B cell (primary cell): ENCODE data around the gene LMLN. TPM values are rescaled to one million over a fixed set of nuclear protein-coding genes. Genes with fewer than 3 reads are reported as not detected.

Experiments used
- ATAC-seq: fragments of 200-7000 bp; cut with Tn5 transposase; one replicate; pipeline ENCODE4 v1.10.0; 2021; ENCODE audit warnings: low read depth, mild to moderate bottlenecking, moderate number of reproducible peaks, moderate library complexity
- CTCF ChIA-PET: fragments of 350-600 bp; sonication (Branson Sonifier 250); formaldehyde crosslinking; loops from one replicate; lab custom pipeline; 2021; ENCODE audit warnings: antibody characterized with exemption, inconsistent platforms; lab: Charles Lee
- POLR2A ChIA-PET: fragments of 350-600 bp; sonication (Branson Sonifier 250); formaldehyde crosslinking; loops from one replicate; lab custom pipeline; 2021; ENCODE audit warnings: antibody characterized with exemption; lab: Charles Lee
- DNase-seq: peaks from one replicate; pipeline ENCODE4 v3.0.0; 2013
- H2AFZ ChIP-seq: 2 replicates; pipeline ENCODE4 v1.6.1; 2012; ENCODE audit warnings: mild to moderate bottlenecking, low read depth, low read length; ENCODE audit not compliant: insufficient read depth, poor library complexity, severe bottlenecking
- H3K27ac ChIP-seq, 2 donors: 1 replicate in 1 of 2; 2 replicates in 1 of 2; pipeline ENCODE4 v1.5.1; 2012 to 2013; ENCODE audit warnings: low read length in 2 of 2, mild to moderate bottlenecking in 2 of 2, moderate library complexity in 1 of 2
- H3K27me3 ChIP-seq, 4 experiments: fragments of 200-600 bp in 1 of 4; sonication (generic) in 1 of 4; replicated peaks in 1 of 4; 1 replicate in 2 of 4; 2 replicates in 2 of 4; pipeline versions ENCODE4 v1.6.1 to v1.7.0; 2013 to 2016; ENCODE audit warnings: low read length in 3 of 4, mild to moderate bottlenecking in 2 of 4, mixed read lengths in 1 of 4, moderate library complexity in 1 of 4; ENCODE audit not compliant: insufficient read depth in 4 of 4, control insufficient read depth in 3 of 4; ENCODE audit errors: control extremely low read depth in 1 of 4
- H3K36me3 ChIP-seq, 2 experiments: replicated peaks in 1 of 2; 1 replicate in 1 of 2; 2 replicates in 1 of 2; pipeline versions ENCODE4 v1.6.1 to v1.7.1; 2013; ENCODE audit warnings: low read length in 1 of 2; ENCODE audit not compliant: insufficient read depth in 2 of 2, control insufficient read depth in 1 of 2; ENCODE audit errors: control extremely low read depth in 1 of 2, extremely low read depth in 1 of 2
- H3K4me1 ChIP-seq, 2 donors: fragments of 200-600 bp in 1 of 2; sonication (generic) in 1 of 2; 1 replicate in 1 of 2; 2 replicates in 1 of 2; pipeline versions ENCODE4 v1.5.1 to v1.6.1; 2013 to 2017; ENCODE audit warnings: low read length in 2 of 2; ENCODE audit not compliant: control insufficient read depth in 2 of 2, insufficient read depth in 2 of 2
- H3K4me2 ChIP-seq: replicated peaks from 2 replicates; pipeline ENCODE3; 2012; ENCODE audit warnings: mild to moderate bottlenecking, low read depth, low read length; ENCODE audit not compliant: poor library complexity, severe bottlenecking
- H3K4me3 ChIP-seq, 5 experiments: fragments of 200-600 bp in 1 of 5; sonication (generic) in 1 of 5; 1 replicate in 3 of 5; 2 replicates in 2 of 5; pipeline versions ENCODE4 v1.5.1 to v1.7.0; 2011 to 2016; ENCODE audit warnings: low read length in 4 of 5, mild to moderate bottlenecking in 4 of 5, low read depth in 2 of 5, control low read depth in 1 of 5, moderate library complexity in 1 of 5; ENCODE audit not compliant: insufficient read depth in 1 of 5; ENCODE audit errors: control extremely low read depth in 1 of 5, extremely low read depth in 1 of 5
- H3K79me2 ChIP-seq: fragments of 200-600 bp; sonication (generic); one replicate; pipeline ENCODE4 v1.6.0; 2016; ENCODE audit warnings: low read length; ENCODE audit not compliant: control insufficient read depth, insufficient read depth
- H3K9ac ChIP-seq: fragments of 200-600 bp; sonication (generic); 2 replicates; pipeline ENCODE4 v1.6.1; 2017; ENCODE audit warnings: mild to moderate bottlenecking, low read length, moderate library complexity
- H3K9me3 ChIP-seq, 3 donors: one replicate each; pipeline versions ENCODE4 v1.6.1 to v1.7.1; 2013; ENCODE audit warnings: low read length in 2 of 3; ENCODE audit not compliant: control insufficient read depth in 2 of 3, insufficient read depth in 1 of 3; ENCODE audit errors: control extremely low read depth in 1 of 3
- H4K20me1 ChIP-seq: 2 replicates; pipeline ENCODE4 v1.6.0; 2012; ENCODE audit warnings: mild to moderate bottlenecking, low read length; ENCODE audit not compliant: insufficient read depth, control insufficient read depth, poor library complexity, severe bottlenecking
- H3K27ac Mint-ChIP-seq: one replicate; pipeline ENCODE4 v1.8.0; 2021; ENCODE audit warnings: mixed read lengths
- H3K27me3 Mint-ChIP-seq: one replicate; pipeline ENCODE4 v1.8.0; 2021; ENCODE audit warnings: mixed read lengths
- H3K4me1 Mint-ChIP-seq: one replicate; pipeline ENCODE4 v1.8.0; 2021; ENCODE audit warnings: mixed read lengths
- H3K4me3 Mint-ChIP-seq: one replicate; pipeline ENCODE4 v1.8.0; 2021; ENCODE audit warnings: mixed read lengths
- H3K9me3 Mint-ChIP-seq: one replicate; pipeline ENCODE4 v1.8.0; 2022; ENCODE audit warnings: mixed read lengths; ENCODE audit not compliant: insufficient read depth
- CTCF ChIP-seq: fragments of 200-600 bp; IDR thresholded peaks from one replicate; pipeline ENCODE4 v1.8.0; 2022; ENCODE audit warnings: antibody characterized with exemption, mild to moderate bottlenecking
- EZH2 ChIP-seq: IDR thresholded peaks from 2 replicates; pipeline ENCODE4 v1.6.1; 2012; ENCODE audit warnings: borderline replicate concordance, low read depth, mild to moderate bottlenecking, moderate library complexity, low read length; ENCODE audit not compliant: insufficient read depth, poor library complexity, severe bottlenecking
- WGBS: methylation state at CpG from one replicate; pipeline ENCODE4 v1.1.5; 2013; ENCODE audit warnings: missing lambda C conversion rate; ENCODE audit not compliant: insufficient coverage; 5-methylcytosine and 5-hydroxymethylcytosine counted together
- intact Hi-C: fragments of 100-400 bp; cut with micrococcal nuclease; formaldehyde crosslinking; loops from one replicate; pipeline ENCODE4 v1.10.0; 2022
- polyA minus RNA-seq: library from RNA; depleted of rRNA, polyadenylated mRNA; stranded (reverse); fragments of >200 nt; gene quantifications from 2 replicates; pipeline ENCODE4 v1.2.3, GENCODE V29; 2012
- polyA plus RNA-seq: library from polyadenylated mRNA; depleted of rRNA; stranded (reverse); fragments of >200 nt; gene quantifications from 2 replicates; pipeline ENCODE4 v1.2.3, GENCODE V29; 2012
- total RNA-seq, 2 donors: library from RNA; stranded (reverse); fragments of 120-200 nt in 1 of 2; gene quantifications; 1 replicate in 1 of 2; 2 replicates in 1 of 2; pipeline versions ENCODE4 v1.2.3 to v1.2.4, GENCODE V29; 2013 to 2022

The LMLN gene, protein sequence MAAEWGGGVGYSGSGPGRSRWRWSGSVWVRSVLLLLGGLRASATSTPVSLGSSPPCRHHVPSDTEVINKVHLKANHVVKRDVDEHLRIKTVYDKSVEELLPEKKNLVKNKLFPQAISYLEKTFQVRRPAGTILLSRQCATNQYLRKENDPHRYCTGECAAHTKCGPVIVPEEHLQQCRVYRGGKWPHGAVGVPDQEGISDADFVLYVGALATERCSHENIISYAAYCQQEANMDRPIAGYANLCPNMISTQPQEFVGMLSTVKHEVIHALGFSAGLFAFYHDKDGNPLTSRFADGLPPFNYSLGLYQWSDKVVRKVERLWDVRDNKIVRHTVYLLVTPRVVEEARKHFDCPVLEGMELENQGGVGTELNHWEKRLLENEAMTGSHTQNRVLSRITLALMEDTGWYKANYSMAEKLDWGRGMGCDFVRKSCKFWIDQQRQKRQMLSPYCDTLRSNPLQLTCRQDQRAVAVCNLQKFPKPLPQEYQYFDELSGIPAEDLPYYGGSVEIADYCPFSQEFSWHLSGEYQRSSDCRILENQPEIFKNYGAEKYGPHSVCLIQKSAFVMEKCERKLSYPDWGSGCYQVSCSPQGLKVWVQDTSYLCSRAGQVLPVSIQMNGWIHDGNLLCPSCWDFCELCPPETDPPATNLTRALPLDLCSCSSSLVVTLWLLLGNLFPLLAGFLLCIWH
- 5.5 and 6.7 TPM in 2 replicates for total RNA-seq
- total RNA-seq (2013), result 1.4 TPM
- 1.4 and 1.7 TPM in 2 replicates for polyA plus RNA-seq
- polyA minus RNA-seq, result 1.00 and 1.3 TPM in 2 replicates

DNA sequence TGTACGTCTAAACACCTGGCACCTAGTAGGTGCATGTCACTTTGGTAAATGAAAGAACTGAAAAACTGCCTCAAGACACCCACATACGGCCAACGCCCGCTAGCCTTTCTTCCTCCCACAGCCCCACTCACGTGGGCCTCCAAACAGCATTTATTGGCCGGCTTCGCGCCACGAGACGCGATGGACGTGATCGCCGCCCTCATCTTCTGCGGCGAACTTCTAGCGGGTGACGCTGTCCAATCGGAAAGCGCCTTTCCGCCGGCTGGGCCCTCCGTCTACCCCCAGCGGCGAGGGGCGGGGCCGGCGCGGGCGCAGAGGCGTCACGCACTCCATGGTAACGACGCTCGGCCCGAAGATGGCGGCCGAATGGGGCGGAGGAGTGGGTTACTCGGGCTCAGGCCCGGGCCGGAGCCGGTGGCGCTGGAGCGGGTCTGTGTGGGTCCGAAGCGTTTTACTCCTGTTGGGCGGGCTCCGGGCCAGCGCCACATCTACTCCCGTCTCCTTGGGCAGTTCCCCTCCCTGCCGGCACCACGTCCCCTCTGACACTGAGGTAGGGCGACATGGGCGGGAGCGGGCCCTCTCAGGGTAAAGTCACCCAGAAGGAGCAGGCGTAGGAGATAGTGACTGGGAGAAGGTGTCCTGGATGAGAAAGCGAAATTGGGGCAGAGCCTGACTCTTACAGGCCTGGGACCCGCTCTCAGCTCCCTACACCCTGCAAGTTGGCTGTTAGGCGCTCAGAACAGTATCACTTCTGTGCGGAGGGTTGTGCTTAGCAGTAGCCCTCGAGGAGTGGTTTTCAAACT is at the start of gene LMLN:
Gene LMLN (plus strand): TSS at position 327 of the 803 bp plus-strand sequence. CDS start 29 bp downstream, at position 356.
- intact Hi-C loops, result loop anchor here (1.0 to 2.0 kb wide), 2 partner anchors 10 to 107 kb away; partner anchors contain the start of gene RPL35A
- Histone ChIP-seq H3K27me3 (no peaks in the 10 kb centered on the region), H3K36me3 (peaks cover 0 to 27% of the 10 kb centered on the region in 2 experiments), H2AFZ (peak within 1 kb of the TSS; percentile 93), H3K27ac (peak within 1 kb of the TSS; percentile 60 to 74), H3K79me2 (peaks cover 7% of the 10 kb centered on the region), H4K20me1 (peaks cover 13% of the 10 kb centered on the region), H3K9me3 (no peaks in the 10 kb centered on the region), H3K4me2 (peak within 1 kb of the TSS; percentile 81), H3K9ac (peak within 1 kb of the TSS; percentile 80), H3K4me3 (peak within 1 kb of the TSS; percentile 62 to 91 (median 83)), H3K4me1 (peaks cover 15 to 19% of the 10 kb centered on the region in 2 donors)
- ATAC-seq (peak; percentile 97), DNase-seq (peak; percentile 97)
- Mint-ChIP-seq H3K27me3 (no peaks in the 10 kb centered on the region), H3K4me3 (peak within 1 kb of the TSS; percentile 87), H3K4me1 (peaks cover 32% of the 10 kb centered on the region), H3K9me3 (no peaks in the 10 kb centered on the region), H3K27ac (peak within 1 kb of the TSS; percentile 95)
- WGBS, result under 1% methylated on average over 58 of the region's 62 CpGs
- TF ChIP-seq EZH2, result no peak
- TF ChIP-seq CTCF, result no peak
- ChIA-PET CTCF (interaction anchor here (1.2 to 1.6 kb wide), 2 partner anchors 55 to 120 kb away, joined by 4 to 12 read pairs; no protein-coding TSS in a partner anchor), POLR2A (interaction anchor here (1.7 kb wide), 1 partner anchor 10 kb away, joined by 5 read pairs; the partner anchor contains the start of gene RPL35A)
